Natural killer cell (primary cell): Measurements from ENCODE around the gene KDSR. TPM values are rescaled to one million over a fixed set of nuclear protein-coding genes. Genes with fewer than 3 reads are reported as not detected.
A peak's percentile ranks its signal among the peaks of the same experiment; 100 is the strongest.

Source experiments
- ATAC-seq, 3 donors: fragments of 150-1000 bp in 2 of 3; fragments of 200-7000 bp in 1 of 3; cut with Tn5 transposase; 1 replicate in 1 of 3; 2 replicates in 2 of 3; pipeline ENCODE4 v1.10.0; 2021; ENCODE audit warnings: mild to moderate bottlenecking in 2 of 3, moderate library complexity in 2 of 3
- DNase-seq, 2 donors: peaks; one replicate each; pipeline versions ENCODE4 v3.0.0 to v3.0.0-alpha.2; 2013 to 2021; ENCODE audit warnings: mixed read lengths in 1 of 2
- H3K27ac ChIP-seq: one replicate; pipeline ENCODE4 v1.5.1; 2013; ENCODE audit warnings: mild to moderate bottlenecking, low read length
- H3K27me3 ChIP-seq: one replicate; pipeline ENCODE4 v1.6.1; 2013; ENCODE audit warnings: low read length; ENCODE audit not compliant: control insufficient read depth, insufficient read depth
- H3K36me3 ChIP-seq: one replicate; pipeline ENCODE4 v1.6.1; 2013; ENCODE audit warnings: low read length; ENCODE audit not compliant: control insufficient read depth, insufficient read depth
- H3K4me1 ChIP-seq: one replicate; pipeline ENCODE4 v1.6.1; 2013; ENCODE audit warnings: low read length; ENCODE audit not compliant: control insufficient read depth, insufficient read depth
- H3K4me3 ChIP-seq: one replicate; pipeline ENCODE4 v1.5.1; 2013; ENCODE audit warnings: low read length
- H3K9me3 ChIP-seq: one replicate; pipeline ENCODE4 v1.6.1; 2013; ENCODE audit warnings: low read length; ENCODE audit not compliant: control insufficient read depth, insufficient read depth
- H3K27ac Mint-ChIP-seq, 2 donors: one replicate each; pipeline ENCODE4 v1.8.0; 2022; ENCODE audit warnings: mild to moderate bottlenecking in 2 of 2, mixed read lengths in 2 of 2, moderate library complexity in 1 of 2
- H3K27me3 Mint-ChIP-seq, 2 donors: one replicate each; pipeline ENCODE4 v1.8.0; 2022; ENCODE audit warnings: low read depth in 2 of 2, mixed read lengths in 2 of 2
- H3K36me3 Mint-ChIP-seq: one replicate; pipeline ENCODE4 v1.8.0; 2022; ENCODE audit warnings: mixed read lengths
- H3K4me1 Mint-ChIP-seq, 2 donors: one replicate each; pipeline ENCODE4 v1.8.0; 2022; ENCODE audit warnings: mixed read lengths in 2 of 2
- H3K4me3 Mint-ChIP-seq: one replicate; pipeline ENCODE4 v1.8.0; 2022; ENCODE audit warnings: mild to moderate bottlenecking, moderate library complexity, mixed read lengths
- H3K9me3 Mint-ChIP-seq, 2 donors: one replicate each; pipeline ENCODE4 v1.8.0; 2022; ENCODE audit warnings: mixed read lengths in 2 of 2
- CTCF ChIP-seq: fragments of 200-600 bp; IDR thresholded peaks from one replicate; pipeline ENCODE4 v1.8.0; 2022; ENCODE audit warnings: antibody characterized with exemption
- WGBS: methylation state at CpG from one replicate; pipeline ENCODE4 v1.1.7; 2013; ENCODE audit warnings: missing lambda C conversion rate; ENCODE audit not compliant: insufficient coverage; 5-methylcytosine and 5-hydroxymethylcytosine counted together
- intact Hi-C: fragments of 100-400 bp; cut with micrococcal nuclease; formaldehyde crosslinking; loops from one replicate; pipeline ENCODE4 v1.14.2; 2022
- total RNA-seq, 4 donors: library from RNA; stranded (reverse); fragments of 120-200 nt in 1 of 4; gene quantifications; one replicate each; pipeline versions ENCODE4 v1.2.3 to v1.2.4, GENCODE V29; 2013 to 2022

KDSR gene
- total RNA-seq, 3 donors from 2014 or later (not counting 1 experiment from before 2014, with no cell fraction given), result 11.1 to 15.1 (median 11.6) TPM

- intact Hi-C loops, result loop anchor here (5.0 kb wide), 1 partner anchor 35 kb away; the partner anchor contains the start of gene KDSR
- Mint-ChIP-seq H3K4me3 (no peak overlapping the region), H3K27me3 (no peaks in the 10 kb centered on the region), H3K27ac (peak overlapping the region in 1 of 2 donors; percentile 36), H3K4me1 (peaks cover 0 to 24% of the 10 kb centered on the region in 2 donors), H3K36me3 (peaks cover 20% of the 10 kb centered on the region), H3K9me3 (no peaks in the 10 kb centered on the region)
- H3K36me3 ChIP-seq, result peaks cover 75% of the 10 kb centered on the region
- no peak overlapping the region for H3K4me3 ChIP-seq
- no peak for TF ChIP-seq CTCF
- DNase-seq, result no peak
- no peaks in the 10 kb centered on the region for H3K4me1 ChIP-seq
- no peaks in the 10 kb centered on the region for H3K27me3 ChIP-seq
- H3K27ac ChIP-seq, result no peak overlapping the region
- no peaks in the 10 kb centered on the region for H3K9me3 ChIP-seq
- 95% methylated on average over 8 of the region's 8 CpGs for WGBS
- ATAC-seq, result no peak
Measured at GRCh38 chr18:63402246-63403162, 35.5 kb upstream of the KDSR start.

- Mint-ChIP-seq H3K4me3 (no peak overlapping the region), H3K4me1 (peaks cover 0 to 12% of the 10 kb centered on the region in 2 donors), H3K9me3 (no peaks in the 10 kb centered on the region), H3K36me3 (peaks cover 9% of the 10 kb centered on the region), H3K27ac (peak overlapping the region in 1 of 2 donors; percentile 84), H3K27me3 (no peaks in the 10 kb centered on the region)
- ATAC-seq, result no peak
- no peak for TF ChIP-seq CTCF
- H3K36me3 ChIP-seq, result peaks cover 87% of the 10 kb centered on the region
- no peak overlapping the region for H3K27ac ChIP-seq
- H3K27me3 ChIP-seq, result no peaks in the 10 kb centered on the region
- no peaks in the 10 kb centered on the region for H3K4me1 ChIP-seq
- no peaks in the 10 kb centered on the region for H3K9me3 ChIP-seq
- no peak overlapping the region for H3K4me3 ChIP-seq
- no CpG with 5 or more reads among the region's 3 CpGs for WGBS
- DNase-seq, result no peak
- intact Hi-C loops, result no loop called here
Measured at GRCh38 chr18:63399300-63399699, 32.3 kb upstream of the KDSR start.

- peaks cover 0 to 7% of the 10 kb centered on the region in 2 donors for H3K4me1 Mint-ChIP-seq
- Histone ChIP-seq H3K4me1 (no peaks in the 10 kb centered on the region), H3K36me3 (peaks cover 77% of the 10 kb centered on the region), H3K27ac (no peak overlapping the region), H3K9me3 (no peaks in the 10 kb centered on the region), H3K27me3 (no peaks in the 10 kb centered on the region), H3K4me3 (no peak overlapping the region)
- no peak for TF ChIP-seq CTCF
- ATAC-seq (no peak), DNase-seq (no peak)
- no peaks in the 10 kb centered on the region for H3K9me3 Mint-ChIP-seq
- H3K27ac Mint-ChIP-seq, result no peak overlapping the region
- 100% methylated on average over 1 of the region's 1 CpG for WGBS
- H3K36me3 Mint-ChIP-seq, result no peaks in the 10 kb centered on the region
- no peaks in the 10 kb centered on the region for H3K27me3 Mint-ChIP-seq
- H3K4me3 Mint-ChIP-seq, result no peak overlapping the region
- intact Hi-C loops, result no loop called here
Measured at GRCh38 chr18:63397349-63397748, 30.3 kb upstream of the KDSR start.
